GM19240 (cell line): ENCODE measurements around the gene SLC24A2.

Source experiments
- DNase-seq: peaks from one replicate; pipeline ENCODE4 v3.0.0; 2011; ENCODE audit warnings: low spot score; ENCODE audit not compliant: insufficient read length

The SLC24A2 gene

GRCh38 chr9:19759066-19759465 is 29.8 kb downstream of the SLC24A2 start:
- DNase-seq = no peak

GRCh38 chr9:19757745-19758144 is 31.1 kb downstream of the SLC24A2 start:
- no peak for DNase-seq

GRCh38 chr9:19754921-19755320 is 33.9 kb downstream of the SLC24A2 start:
- no peak for DNase-seq

- DNase-seq = no peak
Observed at GRCh38 chr9:19748278-19749126, 40.3 kb downstream of the SLC24A2 start.

- no peak for DNase-seq
Observed at GRCh38 chr9:19746223-19746622, 42.6 kb downstream of the SLC24A2 start.

GRCh38 chr9:19741178-19741577 is 47.7 kb downstream of the SLC24A2 start:
- DNase-seq = no peak
